WTC11 (cell line): ENCODE measurements around the gene RAMP1.

Source experiments
- ETV6 ChIP-seq: sonication (generic); formaldehyde crosslinking; IDR thresholded peaks from 2 replicates; pipeline ENCODE4 v1.8.1; 2022; ENCODE audit warnings: mild to moderate bottlenecking, missing genetic modification reagents
- GTF2I ChIP-seq: fragments of 250-450 bp; sonication (Bioruptor Pico); conservative IDR thresholded peaks from 2 replicates; pipeline ENCODE4 v1.4.0; 2021; ENCODE audit warnings: mild to moderate bottlenecking
- IRF2 ChIP-seq: sonication (generic); formaldehyde crosslinking; IDR thresholded peaks from 2 replicates; pipeline ENCODE4 v1.8.0; 2022; ENCODE audit warnings: low read depth, missing genetic modification reagents, borderline replicate concordance
- NFE2L1 ChIP-seq: sonication (generic); formaldehyde crosslinking; IDR thresholded peaks from 2 replicates; pipeline ENCODE4 v1.8.1; 2023; ENCODE audit warnings: missing genetic modification reagents
- NFYB ChIP-seq: sonication (generic); formaldehyde crosslinking; conservative IDR thresholded peaks from 2 replicates; pipeline ENCODE4 v1.8.0; 2022; ENCODE audit warnings: low read depth, missing genetic modification reagents
- NR3C1 ChIP-seq: sonication (generic); formaldehyde crosslinking; conservative IDR thresholded peaks from 2 replicates; pipeline ENCODE4 v1.8.1; 2023; ENCODE audit warnings: low read depth, mild to moderate bottlenecking, missing genetic modification reagents
- TF ChIP-seq, protein P1 (sequence below): sonication (generic); formaldehyde crosslinking; IDR thresholded peaks from 2 replicates; pipeline ENCODE4 v1.8.0; 2023; ENCODE audit warnings: missing genetic modification reagents
- TF ChIP-seq, protein P2 (sequence below): fragments of 200-600 bp; IDR thresholded peaks from 2 replicates; pipeline ENCODE4 v1.8.0; 2022; ENCODE audit warnings: antibody characterized with exemption
- TF ChIP-seq, protein P3 (sequence below): sonication (generic); formaldehyde crosslinking; IDR thresholded peaks from 2 replicates; pipeline ENCODE4 v1.8.1; 2022; ENCODE audit warnings: low read depth, missing genetic modification reagents, borderline replicate concordance
- TF ChIP-seq, protein P4 (sequence below): sonication (generic); formaldehyde crosslinking; IDR thresholded peaks from 2 replicates; pipeline ENCODE4 v1.8.1; 2022; ENCODE audit warnings: mild to moderate bottlenecking, missing genetic modification reagents, moderate library complexity, borderline replicate concordance
- TF ChIP-seq, protein P5 (sequence below): sonication (generic); formaldehyde crosslinking; IDR thresholded peaks from 2 replicates; pipeline ENCODE4 v1.8.1; 2023; ENCODE audit warnings: mild to moderate bottlenecking, missing genetic modification reagents, moderate library complexity
- TF ChIP-seq, protein P6 (sequence below): sonication (generic); formaldehyde crosslinking; conservative IDR thresholded peaks from 2 replicates; pipeline ENCODE4 v1.8.1; 2023; ENCODE audit warnings: mild to moderate bottlenecking, low read depth, missing genetic modification reagents, moderate library complexity

DNA sequence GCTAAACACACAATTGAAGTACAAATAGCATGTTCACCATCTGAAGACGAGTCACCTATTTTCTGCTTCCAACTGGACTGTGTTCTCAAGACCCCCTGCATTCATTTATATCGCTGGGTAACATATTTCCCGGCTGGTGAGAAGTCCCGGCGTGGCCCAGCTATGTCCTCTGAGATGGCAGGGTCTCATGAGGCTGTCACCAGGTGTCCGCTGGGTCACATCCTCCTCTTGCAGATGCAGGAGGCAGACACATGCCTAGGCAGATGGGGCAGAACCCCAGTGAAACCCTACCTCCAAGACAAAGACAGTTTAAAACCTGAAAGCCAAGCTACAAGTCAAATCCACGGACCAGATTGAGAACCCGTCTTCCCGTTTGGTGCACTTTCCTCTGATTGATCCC is 70.6 kb downstream of the RAMP1 start:
- TF ChIP-seq, protein P1, sequence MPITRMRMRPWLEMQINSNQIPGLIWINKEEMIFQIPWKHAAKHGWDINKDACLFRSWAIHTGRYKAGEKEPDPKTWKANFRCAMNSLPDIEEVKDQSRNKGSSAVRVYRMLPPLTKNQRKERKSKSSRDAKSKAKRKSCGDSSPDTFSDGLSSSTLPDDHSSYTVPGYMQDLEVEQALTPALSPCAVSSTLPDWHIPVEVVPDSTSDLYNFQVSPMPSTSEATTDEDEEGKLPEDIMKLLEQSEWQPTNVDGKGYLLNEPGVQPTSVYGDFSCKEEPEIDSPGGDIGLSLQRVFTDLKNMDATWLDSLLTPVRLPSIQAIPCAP (CRISPR knock-in tag), result no peak
- TF ChIP-seq, protein P2, sequence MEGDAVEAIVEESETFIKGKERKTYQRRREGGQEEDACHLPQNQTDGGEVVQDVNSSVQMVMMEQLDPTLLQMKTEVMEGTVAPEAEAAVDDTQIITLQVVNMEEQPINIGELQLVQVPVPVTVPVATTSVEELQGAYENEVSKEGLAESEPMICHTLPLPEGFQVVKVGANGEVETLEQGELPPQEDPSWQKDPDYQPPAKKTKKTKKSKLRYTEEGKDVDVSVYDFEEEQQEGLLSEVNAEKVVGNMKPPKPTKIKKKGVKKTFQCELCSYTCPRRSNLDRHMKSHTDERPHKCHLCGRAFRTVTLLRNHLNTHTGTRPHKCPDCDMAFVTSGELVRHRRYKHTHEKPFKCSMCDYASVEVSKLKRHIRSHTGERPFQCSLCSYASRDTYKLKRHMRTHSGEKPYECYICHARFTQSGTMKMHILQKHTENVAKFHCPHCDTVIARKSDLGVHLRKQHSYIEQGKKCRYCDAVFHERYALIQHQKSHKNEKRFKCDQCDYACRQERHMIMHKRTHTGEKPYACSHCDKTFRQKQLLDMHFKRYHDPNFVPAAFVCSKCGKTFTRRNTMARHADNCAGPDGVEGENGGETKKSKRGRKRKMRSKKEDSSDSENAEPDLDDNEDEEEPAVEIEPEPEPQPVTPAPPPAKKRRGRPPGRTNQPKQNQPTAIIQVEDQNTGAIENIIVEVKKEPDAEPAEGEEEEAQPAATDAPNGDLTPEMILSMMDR, result no peak
- TF ChIP-seq ETV6 (CRISPR knock-in tag), result no peak
- no peak for TF ChIP-seq GTF2I (CRISPR knock-in tag)
- TF ChIP-seq IRF2 (CRISPR knock-in tag), result no peak
- TF ChIP-seq, protein P3, sequence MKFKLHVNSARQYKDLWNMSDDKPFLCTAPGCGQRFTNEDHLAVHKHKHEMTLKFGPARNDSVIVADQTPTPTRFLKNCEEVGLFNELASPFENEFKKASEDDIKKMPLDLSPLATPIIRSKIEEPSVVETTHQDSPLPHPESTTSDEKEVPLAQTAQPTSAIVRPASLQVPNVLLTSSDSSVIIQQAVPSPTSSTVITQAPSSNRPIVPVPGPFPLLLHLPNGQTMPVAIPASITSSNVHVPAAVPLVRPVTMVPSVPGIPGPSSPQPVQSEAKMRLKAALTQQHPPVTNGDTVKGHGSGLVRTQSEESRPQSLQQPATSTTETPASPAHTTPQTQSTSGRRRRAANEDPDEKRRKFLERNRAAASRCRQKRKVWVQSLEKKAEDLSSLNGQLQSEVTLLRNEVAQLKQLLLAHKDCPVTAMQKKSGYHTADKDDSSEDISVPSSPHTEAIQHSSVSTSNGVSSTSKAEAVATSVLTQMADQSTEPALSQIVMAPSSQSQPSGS, result no peak
- TF ChIP-seq, protein P4, sequence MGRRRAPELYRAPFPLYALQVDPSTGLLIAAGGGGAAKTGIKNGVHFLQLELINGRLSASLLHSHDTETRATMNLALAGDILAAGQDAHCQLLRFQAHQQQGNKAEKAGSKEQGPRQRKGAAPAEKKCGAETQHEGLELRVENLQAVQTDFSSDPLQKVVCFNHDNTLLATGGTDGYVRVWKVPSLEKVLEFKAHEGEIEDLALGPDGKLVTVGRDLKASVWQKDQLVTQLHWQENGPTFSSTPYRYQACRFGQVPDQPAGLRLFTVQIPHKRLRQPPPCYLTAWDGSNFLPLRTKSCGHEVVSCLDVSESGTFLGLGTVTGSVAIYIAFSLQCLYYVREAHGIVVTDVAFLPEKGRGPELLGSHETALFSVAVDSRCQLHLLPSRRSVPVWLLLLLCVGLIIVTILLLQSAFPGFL, result no peak
- TF ChIP-seq NFYB (CRISPR knock-in tag), result no peak
- TF ChIP-seq NFE2L1 (CRISPR knock-in tag), result no peak
- TF ChIP-seq NR3C1, result no peak
- TF ChIP-seq, protein P5, sequence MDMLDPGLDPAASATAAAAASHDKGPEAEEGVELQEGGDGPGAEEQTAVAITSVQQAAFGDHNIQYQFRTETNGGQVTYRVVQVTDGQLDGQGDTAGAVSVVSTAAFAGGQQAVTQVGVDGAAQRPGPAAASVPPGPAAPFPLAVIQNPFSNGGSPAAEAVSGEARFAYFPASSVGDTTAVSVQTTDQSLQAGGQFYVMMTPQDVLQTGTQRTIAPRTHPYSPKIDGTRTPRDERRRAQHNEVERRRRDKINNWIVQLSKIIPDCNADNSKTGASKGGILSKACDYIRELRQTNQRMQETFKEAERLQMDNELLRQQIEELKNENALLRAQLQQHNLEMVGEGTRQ (CRISPR knock-in tag), result no peak
- TF ChIP-seq, protein P6, sequence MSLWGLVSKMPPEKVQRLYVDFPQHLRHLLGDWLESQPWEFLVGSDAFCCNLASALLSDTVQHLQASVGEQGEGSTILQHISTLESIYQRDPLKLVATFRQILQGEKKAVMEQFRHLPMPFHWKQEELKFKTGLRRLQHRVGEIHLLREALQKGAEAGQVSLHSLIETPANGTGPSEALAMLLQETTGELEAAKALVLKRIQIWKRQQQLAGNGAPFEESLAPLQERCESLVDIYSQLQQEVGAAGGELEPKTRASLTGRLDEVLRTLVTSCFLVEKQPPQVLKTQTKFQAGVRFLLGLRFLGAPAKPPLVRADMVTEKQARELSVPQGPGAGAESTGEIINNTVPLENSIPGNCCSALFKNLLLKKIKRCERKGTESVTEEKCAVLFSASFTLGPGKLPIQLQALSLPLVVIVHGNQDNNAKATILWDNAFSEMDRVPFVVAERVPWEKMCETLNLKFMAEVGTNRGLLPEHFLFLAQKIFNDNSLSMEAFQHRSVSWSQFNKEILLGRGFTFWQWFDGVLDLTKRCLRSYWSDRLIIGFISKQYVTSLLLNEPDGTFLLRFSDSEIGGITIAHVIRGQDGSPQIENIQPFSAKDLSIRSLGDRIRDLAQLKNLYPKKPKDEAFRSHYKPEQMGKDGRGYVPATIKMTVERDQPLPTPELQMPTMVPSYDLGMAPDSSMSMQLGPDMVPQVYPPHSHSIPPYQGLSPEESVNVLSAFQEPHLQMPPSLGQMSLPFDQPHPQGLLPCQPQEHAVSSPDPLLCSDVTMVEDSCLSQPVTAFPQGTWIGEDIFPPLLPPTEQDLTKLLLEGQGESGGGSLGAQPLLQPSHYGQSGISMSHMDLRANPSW, result no peak
